Jurkat, Clone E6-1 (cell line): ENCODE results near the gene RNF213.

Experiments
- DNase-seq: peaks from one replicate; pipeline ENCODE4 v3.0.0-alpha.2; 2011; ENCODE audit warnings: low read depth, low spot score
- H3K4me3 ChIP-seq: 2 replicates; pipeline ENCODE4 v1.5.1; 2011; ENCODE audit warnings: mild to moderate bottlenecking, low read length, control low read depth, moderate library complexity

Gene RNF213

GRCh38 chr17:80352991-80353665, 92.5 kb downstream of the RNF213 start:
- no peak overlapping the region for H3K4me3 ChIP-seq
- DNase-seq: no peak

- DNase-seq: no peak
Measured at GRCh38 chr17:80353718-80354275, 93.1 kb downstream of the RNF213 start.

GRCh38 chr17:80354336-80354735, 93.7 kb downstream of the RNF213 start:
- no peak for DNase-seq

More at GRCh38 chr17:80353718-80354275, 93.1 kb downstream of the RNF213 start:
- no peak overlapping the region for H3K4me3 ChIP-seq

DNA sequence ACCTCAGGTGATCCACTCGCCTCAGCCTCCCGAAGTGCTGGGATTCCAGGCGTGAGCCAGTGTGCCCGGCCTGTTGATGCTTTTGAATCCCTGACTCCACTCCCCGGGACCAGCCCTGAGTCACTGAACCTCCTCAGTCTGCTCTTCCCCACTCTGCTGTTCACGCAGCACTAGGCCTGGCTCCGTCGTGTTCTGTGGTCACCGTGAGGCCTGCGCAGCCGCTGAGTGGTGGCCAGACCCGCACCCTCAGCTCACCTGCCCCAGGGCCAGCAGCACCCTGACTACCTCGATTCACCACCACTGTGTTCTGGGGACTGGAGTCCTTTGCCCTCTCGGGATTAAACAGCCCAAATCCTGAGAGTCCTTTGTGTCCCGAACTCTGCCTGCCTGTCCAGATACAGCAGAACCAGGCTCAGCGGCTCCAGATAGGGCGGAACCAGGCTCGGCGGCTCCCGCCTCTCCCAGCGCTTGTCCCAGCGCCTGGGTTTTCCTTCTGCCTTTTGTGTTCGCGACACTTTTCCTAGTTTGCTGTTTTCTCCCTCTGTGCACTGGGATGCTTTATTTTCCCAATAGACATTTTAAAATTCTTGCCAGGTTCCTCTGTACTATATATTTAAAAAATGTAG, 95.7 kb downstream of the RNF213 start:
- no peak overlapping the region for H3K4me3 ChIP-seq
- no peak for DNase-seq

More at GRCh38 chr17:80354336-80354735, 93.7 kb downstream of the RNF213 start:
- no peak overlapping the region for H3K4me3 ChIP-seq

GRCh38 chr17:80358131-80358530, 97.5 kb downstream of the RNF213 start:
- DNase-seq: no peak
- no peak overlapping the region for H3K4me3 ChIP-seq

DNA sequence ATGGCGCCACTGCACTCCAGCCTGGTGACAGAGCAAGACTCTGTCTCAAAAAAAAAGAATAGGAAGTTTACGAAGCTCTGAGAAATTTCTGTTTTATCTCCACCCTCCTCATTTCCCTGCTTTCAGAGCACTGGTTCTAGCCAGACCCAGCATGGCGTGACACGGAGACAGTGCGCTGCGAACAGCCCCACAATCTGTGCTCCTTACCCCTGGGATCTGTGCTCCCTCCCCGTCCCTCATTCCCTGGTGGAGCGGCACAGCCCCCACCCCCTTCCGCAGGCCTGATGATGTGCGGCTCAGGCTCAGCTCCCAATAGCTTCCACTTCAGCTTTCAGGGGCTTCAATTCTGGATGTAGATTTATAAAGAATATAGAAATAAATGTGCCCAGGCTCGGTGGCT, 98.2 kb downstream of the RNF213 start:
- no peak for DNase-seq
- no peak overlapping the region for H3K4me3 ChIP-seq

DNA sequence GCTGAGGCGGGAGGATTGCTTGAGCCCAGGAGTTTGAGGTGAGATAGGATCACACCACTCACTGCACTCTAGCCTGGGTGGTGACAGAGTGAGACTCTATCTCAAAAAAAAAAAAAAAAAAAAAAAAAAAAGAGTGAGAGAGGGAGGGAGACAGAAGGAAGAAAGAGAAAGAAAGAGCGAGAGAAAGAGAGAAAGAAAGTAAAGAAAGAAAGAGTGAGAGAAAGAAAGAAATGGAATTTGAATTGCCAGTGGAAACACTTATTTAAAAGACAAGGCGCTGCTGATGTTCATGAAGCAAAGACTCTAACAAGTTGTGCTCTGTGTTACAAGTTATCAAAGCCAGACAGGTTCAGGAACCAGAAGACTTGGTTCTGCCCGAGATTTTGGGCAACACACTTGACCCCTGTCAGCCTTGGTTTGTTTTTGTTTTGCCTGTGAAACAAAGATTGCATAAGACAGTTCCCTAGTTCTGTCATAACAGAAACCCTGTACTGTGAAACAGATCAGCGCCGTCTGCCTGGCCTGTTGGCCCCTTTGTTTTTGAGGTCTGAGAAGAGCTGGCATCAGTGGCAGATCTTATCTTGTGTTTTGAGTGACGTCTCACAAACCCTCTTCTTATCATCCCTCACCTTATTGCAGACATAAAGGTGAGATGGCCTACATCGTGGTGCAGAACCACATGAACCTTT, 98.9 kb downstream of the RNF213 start:
- H3K4me3 ChIP-seq: no peak overlapping the region
- DNase-seq: no peak

DNA sequence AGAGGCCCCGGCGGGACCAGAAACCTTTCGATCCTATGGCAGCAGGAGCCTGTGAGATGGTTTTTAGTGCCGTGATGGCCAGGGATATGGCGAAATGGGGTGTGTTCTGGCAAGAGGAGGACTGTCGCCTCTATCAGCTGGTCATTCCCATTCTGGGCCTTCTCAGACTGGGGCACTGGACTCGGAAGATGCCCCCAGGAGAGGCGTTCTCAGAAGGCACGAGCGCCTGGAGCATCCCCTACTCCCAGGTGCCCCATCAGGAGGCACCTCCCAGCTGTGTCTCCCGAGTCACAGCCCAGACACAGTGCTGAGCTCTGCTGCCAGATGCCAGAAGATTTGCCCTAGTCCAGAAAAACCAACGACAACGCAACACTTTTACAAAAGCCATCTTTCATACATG, 99.7 kb downstream of the RNF213 start:
- no peak for DNase-seq
- no peak overlapping the region for H3K4me3 ChIP-seq

GRCh38 chr17:80361495-80362220, 101.0 kb downstream of the RNF213 start:
- no peak for DNase-seq

DNA sequence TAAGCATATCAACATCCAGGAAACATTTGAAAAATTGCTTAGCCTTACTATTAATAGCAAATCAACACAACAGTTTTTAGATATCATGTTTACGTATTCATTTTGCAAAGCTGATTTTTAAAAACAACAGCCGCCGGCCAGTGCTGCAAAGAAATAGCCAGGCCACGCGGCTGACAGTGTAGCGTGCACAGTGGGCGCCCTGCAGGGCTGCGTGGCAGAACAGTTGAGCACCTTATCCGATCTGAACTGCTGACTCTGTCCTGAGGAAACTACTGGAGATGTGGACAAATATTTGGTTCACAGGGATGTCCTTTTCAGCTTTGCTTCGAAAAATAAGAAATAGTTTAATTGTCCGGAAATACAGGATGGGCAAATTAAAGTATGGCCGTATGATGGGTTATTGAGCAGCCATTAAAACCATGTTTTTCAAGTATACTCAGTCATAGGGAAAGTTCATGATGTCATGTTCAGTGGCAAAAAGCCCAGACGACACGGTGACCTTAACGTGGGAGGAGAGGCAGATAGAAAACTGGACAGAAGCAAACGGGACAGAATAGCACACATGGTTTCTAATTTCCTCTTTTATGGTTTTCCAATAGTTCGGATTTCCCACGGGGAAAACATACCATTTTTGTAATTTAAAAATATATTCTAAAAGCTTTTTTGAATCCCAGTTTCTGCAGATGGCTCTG, 101.9 kb downstream of the RNF213 start:
- H3K4me3 ChIP-seq: no peak overlapping the region
- no peak for DNase-seq

More at GRCh38 chr17:80361495-80362220, 101.0 kb downstream of the RNF213 start:
- no peak overlapping the region for H3K4me3 ChIP-seq

GRCh38 chr17:80363120-80363515, 102.5 kb downstream of the RNF213 start:
- no peak for DNase-seq

GRCh38 chr17:80363518-80364090, 103.0 kb downstream of the RNF213 start:
- no peak overlapping the region for H3K4me3 ChIP-seq
- no peak for DNase-seq

More at GRCh38 chr17:80363120-80363515, 102.5 kb downstream of the RNF213 start:
- no peak overlapping the region for H3K4me3 ChIP-seq

- DNase-seq: no peak
- H3K4me3 ChIP-seq: no peak overlapping the region
Measured at GRCh38 chr17:80364091-80364691, 103.5 kb downstream of the RNF213 start.

GRCh38 chr17:80365001-80365965, 104.6 kb downstream of the RNF213 start:
- H3K4me3 ChIP-seq: no peak overlapping the region
- DNase-seq: no peak

DNA sequence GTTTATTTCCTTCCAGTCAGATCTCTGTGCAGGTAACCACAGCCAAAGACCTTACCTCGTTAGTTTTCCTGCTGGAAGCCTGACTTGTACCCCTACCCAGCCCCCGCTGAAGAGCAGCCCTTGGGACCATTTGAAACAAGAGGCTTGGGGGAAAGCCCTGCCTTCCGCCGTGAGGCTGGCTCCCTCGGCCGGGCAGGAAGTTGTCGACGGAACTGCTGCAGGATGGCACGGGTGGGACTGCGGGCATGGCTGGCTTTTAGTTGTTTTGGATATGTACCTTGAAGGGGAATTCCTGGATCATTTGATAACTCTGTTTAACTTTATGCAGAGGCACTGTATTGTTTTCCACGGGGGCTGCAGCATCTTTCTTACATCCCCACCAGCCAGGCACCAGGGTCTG, 105.3 kb downstream of the RNF213 start:
- DNase-seq: no peak
- no peak overlapping the region for H3K4me3 ChIP-seq

GRCh38 chr17:80367503-80367902, 106.9 kb downstream of the RNF213 start:
- no peak for DNase-seq
- H3K4me3 ChIP-seq: no peak overlapping the region

DNA sequence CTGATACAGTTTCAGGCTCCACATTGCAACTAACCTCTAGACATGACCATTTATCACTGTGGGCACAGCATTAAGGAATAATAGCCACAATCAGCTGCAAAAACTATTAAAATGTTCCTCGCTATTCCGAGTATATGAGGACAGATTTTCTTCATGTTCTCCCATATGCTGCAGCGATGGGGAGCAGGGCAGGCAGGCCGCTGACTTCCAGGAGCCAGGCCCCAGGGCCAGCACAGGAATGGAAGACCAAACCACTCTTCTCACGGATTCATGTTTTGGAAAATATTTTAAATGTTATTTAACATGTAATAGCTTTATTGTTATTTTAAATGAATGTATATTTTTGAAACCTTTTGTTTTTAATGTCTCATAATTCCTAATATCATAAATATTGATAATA, 110.5 kb downstream of the RNF213 start:
- H3K4me3 ChIP-seq: no peak overlapping the region
- no peak for DNase-seq
